GM23338 (cell line): ENCODE data around the gene TRIM63. TPM values are rescaled to one million over a fixed set of nuclear protein-coding genes. Genes with fewer than 3 reads are reported as not detected.

Experiments used
- ATAC-seq: fragments of 200-7000 bp; cut with Tn5 transposase; 3 replicates; pipeline ENCODE4 v1.9.1; 2020
- DNase-seq: peaks from one replicate; pipeline ENCODE4 v3.0.0-alpha.2; 2015; ENCODE audit warnings: low spot score
- H2AFZ ChIP-seq: fragments of 200-600 bp; sonication (generic); 2 replicates; pipeline ENCODE4 v1.8.0; 2016; ENCODE audit warnings: antibody characterized with exemption, mild to moderate bottlenecking, moderate library complexity
- H3F3A ChIP-seq: fragments of 200-600 bp; sonication (generic); replicated peaks from 2 replicates; pipeline ENCODE4 v1.8.0; 2017; ENCODE audit warnings: antibody characterized with exemption, mixed run types, low read depth
- H3K27ac ChIP-seq: fragments of 200-600 bp; sonication (generic); 2 replicates; pipeline ENCODE4 v1.6.1; 2016; ENCODE audit warnings: low read depth
- H3K27me3 ChIP-seq: fragments of 200-600 bp; sonication (generic); 2 replicates; pipeline ENCODE4 v1.8.0; 2016; ENCODE audit warnings: mild to moderate bottlenecking, mixed run types, moderate library complexity; ENCODE audit not compliant: insufficient read depth
- H3K36me3 ChIP-seq: fragments of 200-600 bp; sonication (generic); 2 replicates; pipeline ENCODE4 v1.8.0; 2016; ENCODE audit warnings: mild to moderate bottlenecking; ENCODE audit not compliant: insufficient read depth
- H3K4me1 ChIP-seq: fragments of 200-600 bp; sonication (generic); 2 replicates; pipeline ENCODE4 v1.8.0; 2016; ENCODE audit warnings: mild to moderate bottlenecking, moderate library complexity; ENCODE audit not compliant: insufficient read depth
- H3K4me2 ChIP-seq: fragments of 200-600 bp; sonication (generic); 2 replicates; pipeline ENCODE4 v1.7.1; 2017; ENCODE audit warnings: mixed run types
- H3K4me3 ChIP-seq: fragments of 200-600 bp; sonication (generic); 2 replicates; pipeline ENCODE4 v1.6.1; 2016; ENCODE audit warnings: mixed run types
- H3K79me2 ChIP-seq: fragments of 200-600 bp; sonication (generic); replicated peaks from 2 replicates; pipeline ENCODE4 v1.8.0; 2017; ENCODE audit warnings: mild to moderate bottlenecking; ENCODE audit not compliant: insufficient read depth
- H3K9me2 ChIP-seq: fragments of 200-600 bp; sonication (generic); 2 replicates; pipeline ENCODE4 v1.8.0; 2017; ENCODE audit not compliant: insufficient read depth
- H4K20me1 ChIP-seq: fragments of 200-600 bp; sonication (generic); replicated peaks from 2 replicates; pipeline ENCODE4 v1.8.0; 2017; ENCODE audit warnings: mild to moderate bottlenecking; ENCODE audit not compliant: insufficient read depth
- H3K27ac Mint-ChIP-seq: 2 replicates; pipeline ENCODE4 v1.8.0; 2020; ENCODE audit warnings: inconsistent platforms, mild to moderate bottlenecking, moderate library complexity, mixed read lengths
- H3K27me3 Mint-ChIP-seq: 3 replicates; pipeline ENCODE4 v1.8.0; 2022; ENCODE audit warnings: low read depth, mild to moderate bottlenecking, moderate library complexity, mixed read lengths, inconsistent platforms; ENCODE audit not compliant: insufficient read depth, poor library complexity
- H3K36me3 Mint-ChIP-seq: 3 replicates; pipeline ENCODE4 v1.8.0; 2021; ENCODE audit warnings: low read depth, mild to moderate bottlenecking, inconsistent platforms, moderate library complexity, mixed read lengths
- H3K4me1 Mint-ChIP-seq: 3 replicates; pipeline ENCODE4 v1.8.0; 2020; ENCODE audit warnings: mild to moderate bottlenecking, inconsistent platforms, mixed read lengths
- H3K4me3 Mint-ChIP-seq: 3 replicates; pipeline ENCODE4 v1.8.0; 2021; ENCODE audit warnings: moderate library complexity, mild to moderate bottlenecking, inconsistent platforms, mixed read lengths
- H3K9me3 Mint-ChIP-seq: 3 replicates; pipeline ENCODE4 v1.8.0; 2020; ENCODE audit warnings: moderate library complexity, mild to moderate bottlenecking, inconsistent platforms, mixed read lengths
- CREB1 ChIP-seq: fragments of 250-450 bp; sonication (Bioruptor Pico); IDR thresholded peaks from 2 replicates; pipeline ENCODE4 v1.5.0; 2020; ENCODE audit warnings: low read depth, mild to moderate bottlenecking, moderate library complexity
- CTCF ChIP-seq, 2 experiments: fragments of 200-600 bp in 1 of 2; sonication (generic) in 1 of 2; conservative IDR thresholded peaks; 2 replicates each; pipeline versions ENCODE4 v1.5.1 to v1.6.1; 2016 to 2017; ENCODE audit warnings: antibody characterized with exemption in 2 of 2, low read depth in 2 of 2, mild to moderate bottlenecking in 2 of 2, moderate library complexity in 1 of 2
- ETS1 ChIP-seq: IDR thresholded peaks from 2 replicates; pipeline ENCODE4 v1.6.1; 2016; ENCODE audit warnings: antibody characterized with exemption
- EZH2 ChIP-seq: fragments of 200-600 bp; sonication (generic); IDR thresholded peaks from one replicate; pipeline ENCODE4 v1.8.0; 2017; ENCODE audit warnings: antibody characterized with exemption, mild to moderate bottlenecking, low read depth; ENCODE audit not compliant: unreplicated experiment
- EZH2phosphoT487 ChIP-seq: fragments of 200-600 bp; sonication (generic); IDR thresholded peaks from one replicate; pipeline ENCODE4 v1.8.1; 2018; ENCODE audit warnings: antibody characterized with exemption; ENCODE audit not compliant: unreplicated experiment
- JUNB ChIP-seq: IDR thresholded peaks from one replicate; pipeline ENCODE4 v1.6.1; 2016; ENCODE audit warnings: antibody characterized with exemption; ENCODE audit not compliant: unreplicated experiment
- NANOG ChIP-seq: IDR thresholded peaks from 2 replicates; pipeline ENCODE4 v1.6.1; 2016; ENCODE audit warnings: antibody characterized with exemption, borderline replicate concordance
- POLR2AphosphoS5 ChIP-seq: IDR thresholded peaks from 2 replicates; pipeline ENCODE4 v1.6.1; 2016; ENCODE audit warnings: antibody characterized with exemption, low read depth
- REST ChIP-seq: IDR thresholded peaks from one replicate; pipeline ENCODE4 v1.6.1; 2018; ENCODE audit warnings: antibody characterized with exemption; ENCODE audit not compliant: unreplicated experiment
- STAT1 ChIP-seq: IDR thresholded peaks from one replicate; pipeline ENCODE4 v1.6.1; 2016; ENCODE audit warnings: antibody characterized with exemption; ENCODE audit not compliant: unreplicated experiment
- ZNF114 ChIP-seq: fragments of 250-450 bp; sonication (Bioruptor Pico); IDR thresholded peaks from 2 replicates; pipeline ENCODE4 v1.5.0; 2020; ENCODE audit warnings: mild to moderate bottlenecking, moderate library complexity
- ZNF331 ChIP-seq: fragments of 250-450 bp; sonication (Bioruptor Pico); IDR thresholded peaks from 2 replicates; pipeline ENCODE4 v1.5.0; 2020; ENCODE audit warnings: low read depth, mild to moderate bottlenecking, moderate library complexity
- ZNF462 ChIP-seq: fragments of 250-450 bp; sonication (Bioruptor Pico); IDR thresholded peaks from 2 replicates; pipeline ENCODE4 v1.5.0; 2020; ENCODE audit warnings: mild to moderate bottlenecking, moderate library complexity
- polyA plus RNA-seq: library from polyadenylated mRNA; unstranded; fragments of >200 nt; fragmentation: Nextera tagmentation; extraction: Ambion mirVana; gene quantifications from 2 replicates; pipeline ENCODE4 v1.2.1, GENCODE V29; 2016
- total RNA-seq: library from RNA; depleted of rRNA; stranded (reverse); fragments of >200 nt; shearing (Covaris generic); gene quantifications from 2 replicates; pipeline ENCODE4 v1.2.3, GENCODE V29; 2014

TRIM63 gene
- total and polyA plus RNA-seq, 2 experiments from 2014 or later: 0.17 TPM; not detected in 1

- no peak for ATAC-seq
- H4K20me1 ChIP-seq: no peaks in the 10 kb centered on the region
- no peak overlapping the region for H3K4me2 ChIP-seq
- no peaks in the 10 kb centered on the region for H3F3A ChIP-seq
- H3K79me2 ChIP-seq: no peaks in the 10 kb centered on the region
- H3K36me3 ChIP-seq: no peaks in the 10 kb centered on the region
- H3K4me1 Mint-ChIP-seq: peaks cover 5% of the 10 kb centered on the region; the same call in 2 of the 3 replicates
- H3K9me3 Mint-ChIP-seq: no peaks in the 10 kb centered on the region; the same call in 2 of the 3 replicates
- TF ChIP-seq REST (no peak), ZNF462 (CRISPR knock-in tag) (no peak), NANOG (no peak), ZNF331 (no peak), CREB1 (CRISPR knock-in tag) (no peak), CTCF (conservative IDR thresholded peaks at IDR 0.05; ENCODE audit: low read depth in 2 of 2) (no peak), POLR2AphosphoS5 (no peak), ZNF114 (CRISPR knock-in tag) (no peak), ETS1 (no peak), EZH2 (no peak), EZH2phosphoT487 (no peak), JUNB (no peak), STAT1 (no peak)
- H3K27me3 Mint-ChIP-seq: peaks cover 31% of the 10 kb centered on the region
- H3K27me3 ChIP-seq: peaks cover 24% of the 10 kb centered on the region
- no peak overlapping the region for H2AFZ ChIP-seq
- H3K9me2 ChIP-seq: no peaks in the 10 kb centered on the region
- no peak overlapping the region for H3K27ac ChIP-seq
- no peak overlapping the region for H3K4me3 ChIP-seq
- no peak for DNase-seq
- H3K4me3 Mint-ChIP-seq: no peak overlapping the region
- H3K4me1 ChIP-seq: peaks cover 6% of the 10 kb centered on the region; the same call in 1 of the 2 replicates
- H3K27ac Mint-ChIP-seq: no peak overlapping the region
- no peaks in the 10 kb centered on the region for H3K36me3 Mint-ChIP-seq
Measured at GRCh38 chr1:26031611-26032220, 35.7 kb downstream of the TRIM63 start.
